PC-9 (cell line): ENCODE measurements around the gene BCAS3. TPM values are rescaled to one million over a fixed set of nuclear protein-coding genes. Genes with fewer than 3 reads are reported as not detected.

Experiments
- BruUV-seq: library from RNA; stranded (reverse); fragments of 400-500 nt; replicated peaks from 2 replicates; lab custom pipeline; 2021; lab: Mats Ljungman, UMichigan
- CTCF ChIA-PET: fragments of 300-600 bp; sonication (Branson Sonifier 250); formaldehyde crosslinking; loops from one replicate; lab custom pipeline; 2022; ENCODE audit warnings: antibody characterized with exemption; lab: Charles Lee
- POLR2A ChIA-PET: fragments of 300-600 bp; sonication (Branson Sonifier 250); formaldehyde crosslinking; loops from one replicate; lab custom pipeline; 2022; ENCODE audit warnings: antibody characterized with exemption; ENCODE audit not compliant: unreplicated experiment; lab: Charles Lee
- DNase-seq, 2 experiments: peaks; one replicate each; pipeline versions ENCODE4 v3.0.0 to v3.0.0-alpha.2; 2015 to 2022; ENCODE audit warnings: mixed read lengths in 1 of 2
- H2AFZ ChIP-seq: fragments of 200-600 bp; sonication (generic); 2 replicates; pipeline ENCODE4 v1.8.1; 2017; ENCODE audit warnings: antibody characterized with exemption
- H3F3A ChIP-seq: fragments of 200-600 bp; sonication (generic); 2 replicates; pipeline ENCODE4 v1.8.1; 2017; ENCODE audit warnings: antibody characterized with exemption, mild to moderate bottlenecking, low read depth; ENCODE audit not compliant: insufficient read depth
- H3K27ac ChIP-seq: fragments of 200-600 bp; sonication (generic); 2 replicates; pipeline ENCODE4 v1.6.1; 2016; ENCODE audit warnings: mixed run types
- H3K27me3 ChIP-seq: fragments of 200-600 bp; sonication (generic); 2 replicates; pipeline ENCODE4 v1.6.1; 2016; ENCODE audit warnings: low read depth, mixed run types; ENCODE audit not compliant: insufficient read depth
- H3K36me3 ChIP-seq: fragments of 200-600 bp; sonication (generic); 2 replicates; pipeline ENCODE4 v1.6.1; 2016; ENCODE audit warnings: low read depth, mixed run types
- H3K4me1 ChIP-seq: fragments of 200-600 bp; sonication (generic); replicated peaks from 2 replicates; pipeline ENCODE4 v1.6.1; 2016; ENCODE audit warnings: mixed run types; ENCODE audit not compliant: insufficient read depth
- H3K4me2 ChIP-seq: fragments of 200-600 bp; sonication (generic); 2 replicates; pipeline ENCODE4 v1.6.1; 2017; ENCODE audit warnings: mixed run types
- H3K4me3 ChIP-seq: fragments of 200-600 bp; sonication (generic); 2 replicates; pipeline ENCODE4 v1.6.1; 2016; ENCODE audit warnings: mixed run types
- H3K79me2 ChIP-seq: fragments of 200-600 bp; sonication (generic); 2 replicates; pipeline ENCODE4 v1.6.1; 2017; ENCODE audit warnings: low read depth, mixed run types
- H3K9me2 ChIP-seq: fragments of 200-600 bp; sonication (generic); 2 replicates; pipeline ENCODE4 v1.8.1; 2017; ENCODE audit warnings: mild to moderate bottlenecking; ENCODE audit not compliant: insufficient read depth
- H3K9me3 ChIP-seq: fragments of 200-600 bp; sonication (generic); 2 replicates; pipeline ENCODE4 v1.8.1; 2016; ENCODE audit warnings: low read depth; ENCODE audit not compliant: insufficient read depth
- H4K20me1 ChIP-seq: fragments of 200-600 bp; sonication (generic); 2 replicates; pipeline ENCODE4 v1.8.1; 2017; ENCODE audit not compliant: insufficient read depth
- EZH2 ChIP-seq: fragments of 200-600 bp; sonication (generic); IDR thresholded peaks from 2 replicates; pipeline ENCODE4 v1.8.0; 2017; ENCODE audit warnings: antibody characterized with exemption, low read depth
- intact Hi-C: fragments of 100-400 bp; cut with micrococcal nuclease; formaldehyde crosslinking; loops from one replicate; pipeline ENCODE4 v1.10.0; 2022; ENCODE audit not compliant: unreplicated experiment
- total RNA-seq: library from RNA; stranded (reverse); gene quantifications from 2 replicates; pipeline ENCODE4 v1.2.3, GENCODE V29; 2021
- TF ChIP-seq, protein P1 (sequence below): fragments of 200-600 bp; sonication (generic); conservative IDR thresholded peaks from 2 replicates; pipeline ENCODE4 v1.6.1; 2017; ENCODE audit warnings: mixed run types, antibody characterized with exemption, mild to moderate bottlenecking, moderate library complexity

BCAS3 gene
- total RNA-seq, 1 experiment from 2014 or later = 26.0 TPM

DNA sequence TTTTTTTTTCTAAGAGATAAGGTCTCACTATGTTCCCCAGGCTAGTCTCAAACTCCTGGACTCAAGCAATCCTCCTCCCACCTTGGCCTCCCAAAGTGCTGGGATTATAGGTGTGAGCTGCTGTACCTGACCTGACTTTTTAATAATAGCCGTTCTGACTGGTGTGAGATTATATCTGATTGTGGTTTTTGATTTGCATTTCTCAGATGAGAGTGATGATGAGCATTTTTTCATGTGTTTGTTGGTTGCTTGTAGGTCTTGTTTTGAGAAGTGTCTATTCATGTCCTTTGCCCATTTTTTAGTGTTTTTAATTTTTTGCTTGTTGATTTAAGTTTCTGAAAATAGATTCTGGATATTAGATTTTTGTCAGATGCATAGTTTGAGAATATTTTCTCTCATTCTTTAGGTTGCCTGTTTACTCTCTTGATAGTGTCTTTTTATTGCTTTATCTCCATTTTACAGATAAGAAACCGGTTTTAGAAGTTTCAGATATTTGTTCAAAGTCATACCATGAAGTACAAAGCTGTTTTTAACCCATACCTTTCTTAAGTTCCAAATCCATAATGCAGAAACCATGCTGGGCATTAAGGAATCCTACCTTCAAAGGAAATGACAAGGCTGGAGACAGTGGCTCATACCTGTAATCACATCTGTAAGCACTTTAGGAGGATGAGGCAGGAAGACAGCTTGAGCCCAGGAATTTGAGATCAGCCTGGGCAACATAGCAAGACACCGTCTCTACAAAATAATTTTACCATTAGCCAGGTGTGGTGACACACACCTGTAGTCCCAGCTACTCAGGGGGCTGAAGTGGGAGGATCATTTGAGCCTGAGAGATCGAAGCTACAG, 553.5 kb downstream of the BCAS3 start:
- H3K9me3 ChIP-seq = no peaks in the 10 kb centered on the region
- ChIA-PET POLR2A (no interaction called here), CTCF (no interaction called here)
- no peak overlapping the region for H3K4me3 ChIP-seq
- no peaks in the 10 kb centered on the region; the same call in 1 of the 2 replicates for H3K9me2 ChIP-seq
- H3K4me1 ChIP-seq = 0 out of 2 replicates have a peak, but pooled peaks cover 6% of the 10 kb centered on the region
- H4K20me1 ChIP-seq = no peaks in the 10 kb centered on the region
- BruUV-seq = no TSS peak
- H3K36me3 ChIP-seq = no peaks in the 10 kb centered on the region
- no peak for DNase-seq
- no peak overlapping the region for H3K4me2 ChIP-seq
- no peaks in the 10 kb centered on the region for H3F3A ChIP-seq
- no peaks in the 10 kb centered on the region for H3K79me2 ChIP-seq
- no peak overlapping the region for H3K27ac ChIP-seq
- no peak overlapping the region for H2AFZ ChIP-seq
- TF ChIP-seq, protein P1, sequence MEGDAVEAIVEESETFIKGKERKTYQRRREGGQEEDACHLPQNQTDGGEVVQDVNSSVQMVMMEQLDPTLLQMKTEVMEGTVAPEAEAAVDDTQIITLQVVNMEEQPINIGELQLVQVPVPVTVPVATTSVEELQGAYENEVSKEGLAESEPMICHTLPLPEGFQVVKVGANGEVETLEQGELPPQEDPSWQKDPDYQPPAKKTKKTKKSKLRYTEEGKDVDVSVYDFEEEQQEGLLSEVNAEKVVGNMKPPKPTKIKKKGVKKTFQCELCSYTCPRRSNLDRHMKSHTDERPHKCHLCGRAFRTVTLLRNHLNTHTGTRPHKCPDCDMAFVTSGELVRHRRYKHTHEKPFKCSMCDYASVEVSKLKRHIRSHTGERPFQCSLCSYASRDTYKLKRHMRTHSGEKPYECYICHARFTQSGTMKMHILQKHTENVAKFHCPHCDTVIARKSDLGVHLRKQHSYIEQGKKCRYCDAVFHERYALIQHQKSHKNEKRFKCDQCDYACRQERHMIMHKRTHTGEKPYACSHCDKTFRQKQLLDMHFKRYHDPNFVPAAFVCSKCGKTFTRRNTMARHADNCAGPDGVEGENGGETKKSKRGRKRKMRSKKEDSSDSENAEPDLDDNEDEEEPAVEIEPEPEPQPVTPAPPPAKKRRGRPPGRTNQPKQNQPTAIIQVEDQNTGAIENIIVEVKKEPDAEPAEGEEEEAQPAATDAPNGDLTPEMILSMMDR = no peak
- TF ChIP-seq EZH2 = no peak
- intact Hi-C loops = no loop called here
- H3K27me3 ChIP-seq = no peaks in the 10 kb centered on the region

DNA sequence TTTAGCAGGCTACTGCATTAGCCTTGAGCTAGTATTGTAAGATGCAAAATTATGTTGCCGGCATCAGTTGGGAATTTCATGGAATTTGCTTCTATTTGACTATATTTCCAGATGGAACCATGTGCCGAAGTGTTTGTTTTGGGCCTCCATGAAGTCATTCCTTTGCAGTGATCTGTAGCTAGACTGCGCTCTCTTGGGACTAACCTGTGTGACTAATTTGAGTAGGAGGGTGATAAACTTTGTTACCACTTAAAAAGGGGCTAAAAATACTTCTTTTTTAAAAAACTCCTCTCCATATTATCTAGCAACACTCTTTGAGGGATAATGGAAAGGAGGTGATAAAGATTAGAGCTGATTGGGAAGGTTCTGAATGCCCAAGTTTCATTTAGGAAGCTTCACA, 555.2 kb downstream of the BCAS3 start:
- no peak overlapping the region for H2AFZ ChIP-seq
- intact Hi-C loops = no loop called here

DNA sequence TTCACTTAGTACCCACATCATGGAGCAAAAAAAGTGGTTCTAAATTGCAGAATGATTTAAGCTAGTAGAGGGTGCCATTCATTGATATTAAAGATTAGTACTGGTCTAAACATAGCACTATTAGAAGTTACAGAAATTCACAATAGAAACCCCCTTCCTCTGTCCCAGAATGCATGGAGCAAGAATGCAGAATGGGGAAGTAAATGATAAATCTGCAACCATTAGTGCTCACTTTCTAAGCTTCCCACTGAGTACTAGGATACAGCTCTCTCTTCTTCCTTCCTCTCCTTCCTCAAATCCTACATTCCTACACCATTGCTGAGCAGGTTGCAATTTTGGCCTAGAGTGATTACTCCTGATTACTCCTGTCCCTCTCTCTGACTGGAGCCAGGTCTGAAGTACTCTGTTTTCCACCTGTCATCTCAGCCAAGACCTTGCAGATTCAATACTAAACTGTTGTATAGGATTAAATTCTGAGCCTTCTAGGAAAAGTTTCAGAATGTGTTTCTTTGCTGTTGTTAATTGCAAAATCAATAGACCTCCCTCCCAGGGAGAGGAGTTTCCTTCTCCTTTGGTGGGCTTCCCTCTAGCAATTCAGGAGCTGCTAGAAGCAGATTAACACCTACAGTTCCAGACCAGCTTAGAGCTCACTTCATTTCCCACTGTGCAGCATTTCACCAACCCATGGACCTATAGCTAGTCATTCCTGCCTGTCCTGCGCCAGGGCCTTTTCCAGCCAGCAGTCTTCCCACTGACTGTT, 556.5 kb downstream of the BCAS3 start:
- Histone ChIP-seq H3K79me2 (no peaks in the 10 kb centered on the region), H3K4me1 (0 out of 2 replicates have a peak, but pooled peaks cover 6% of the 10 kb centered on the region), H3K27ac (no peak overlapping the region), H3K36me3 (no peaks in the 10 kb centered on the region), H3K9me3 (no peaks in the 10 kb centered on the region), H3K4me2 (no peak overlapping the region), H3K27me3 (no peaks in the 10 kb centered on the region), H3K9me2 (no peaks in the 10 kb centered on the region; the same call in 1 of the 2 replicates), H2AFZ (no peak overlapping the region), H3F3A (no peaks in the 10 kb centered on the region), H3K4me3 (no peak overlapping the region), H4K20me1 (no peaks in the 10 kb centered on the region)
- DNase-seq = no peak
- TF ChIP-seq, protein P1 = no peak
- ChIA-PET POLR2A (interaction anchor here (0.7 kb wide), 1 partner anchor 947 kb away, joined by 3 read pairs; no protein-coding TSS in a partner anchor), CTCF (no interaction called here)
- intact Hi-C loops = no loop called here
- no TSS peak for BruUV-seq

More for the DNA sequence above, 555.2 kb downstream of the BCAS3 start:
- ChIA-PET POLR2A (no interaction called here), CTCF (no interaction called here)
- no TSS peak for BruUV-seq
- no peaks in the 10 kb centered on the region for H3F3A ChIP-seq
- H3K4me2 ChIP-seq = no peak overlapping the region
- H3K27me3 ChIP-seq = no peaks in the 10 kb centered on the region
- H3K36me3 ChIP-seq = no peaks in the 10 kb centered on the region
- DNase-seq = no peak
- H3K4me1 ChIP-seq = 0 out of 2 replicates have a peak, but pooled peaks cover 6% of the 10 kb centered on the region
- H3K9me3 ChIP-seq = no peaks in the 10 kb centered on the region
- TF ChIP-seq, protein P1 = no peak
- TF ChIP-seq EZH2 = no peak
- H3K9me2 ChIP-seq = no peaks in the 10 kb centered on the region; the same call in 1 of the 2 replicates
- H3K79me2 ChIP-seq = no peaks in the 10 kb centered on the region
- H4K20me1 ChIP-seq = no peaks in the 10 kb centered on the region
- H3K4me3 ChIP-seq = no peak overlapping the region
- no peak overlapping the region for H3K27ac ChIP-seq
